H1 (cell line): Measurements from ENCODE around the gene SYNCRIP. TPM values are rescaled to one million over a fixed set of nuclear protein-coding genes. Genes with fewer than 3 reads are reported as not detected.

ENCODE experiments used
- CTCF ChIA-PET: fragments of 300-600 bp; sonication (Branson Sonifier 250); formaldehyde crosslinking; loops from one replicate; lab custom pipeline; 2021; ENCODE audit not compliant: partially characterized antibody; lab: Charles Lee
- POLR2A ChIA-PET: fragments of 300-600 bp; sonication (Branson Sonifier 250); formaldehyde crosslinking; loops from one replicate; lab custom pipeline; 2021; ENCODE audit warnings: inconsistent platforms; ENCODE audit not compliant: partially characterized antibody; lab: Charles Lee
- DNase-seq, 2 experiments: peaks; one replicate each; pipeline versions ENCODE4 v3.0.0 to v3.0.0-alpha.2; 2010 to 2022; ENCODE audit warnings: low spot score in 2 of 2, low read depth in 1 of 2, mixed read lengths in 1 of 2
- FAIRE-seq: peaks from 2 replicates; lab custom pipeline; 2011; peaks lifted over from hg19 to GRCh38; lab: Jason Lieb, UNC
- H2AFZ ChIP-seq: 2 replicates; pipeline ENCODE4 v1.8.1; 2012; ENCODE audit warnings: low read length, inconsistent platforms
- H2AK5ac ChIP-seq: 2 replicates; pipeline ENCODE4 v1.6.1; 2013; ENCODE audit warnings: low read depth, low read length
- H2BK120ac ChIP-seq: replicated peaks from 2 replicates; pipeline ENCODE3; 2013; ENCODE audit warnings: low read depth, low read length, inconsistent platforms
- H2BK12ac ChIP-seq: 2 replicates; pipeline ENCODE4 v1.6.1; 2013; ENCODE audit warnings: low read depth, low read length
- H2BK15ac ChIP-seq: 2 replicates; pipeline ENCODE4 v1.6.1; 2013; ENCODE audit warnings: low read length
- H2BK20ac ChIP-seq: 2 replicates; pipeline ENCODE4 v1.6.1; 2013; ENCODE audit warnings: low read length
- H2BK5ac ChIP-seq: 2 replicates; pipeline ENCODE4 v1.6.1; 2013; ENCODE audit warnings: low read depth, low read length
- H3K14ac ChIP-seq: 2 replicates; pipeline ENCODE4 v1.6.1; 2013; ENCODE audit warnings: inconsistent platforms; ENCODE audit not compliant: insufficient read length
- H3K18ac ChIP-seq: 2 replicates; pipeline ENCODE4 v1.6.1; 2013; ENCODE audit warnings: low read length; ENCODE audit errors: extremely low read depth
- H3K23ac ChIP-seq: 2 replicates; pipeline ENCODE4 v1.6.1; 2013; ENCODE audit warnings: inconsistent platforms; ENCODE audit not compliant: insufficient read length
- H3K23me2 ChIP-seq: 2 replicates; pipeline ENCODE4 v1.6.1; 2013; ENCODE audit warnings: low read depth, low read length
- H3K27ac ChIP-seq: 2 replicates; pipeline ENCODE4 v1.6.1; 2011; ENCODE audit warnings: low read depth, low read length, inconsistent platforms
- H3K27me3 ChIP-seq, 4 experiments: replicated peaks in 1 of 4; 1 replicate in 1 of 4; 2 replicates in 3 of 4; pipeline versions ENCODE4 v1.6.1 to v1.8.1; 2011 to 2013; ENCODE audit warnings: low read length in 3 of 4, mild to moderate bottlenecking in 3 of 4, inconsistent platforms in 2 of 4, mixed read lengths in 2 of 4, moderate library complexity in 1 of 4; ENCODE audit not compliant: control insufficient read depth in 3 of 4, insufficient read depth in 3 of 4; ENCODE audit errors: extremely low read depth in 1 of 4
- H3K36me3 ChIP-seq, 4 experiments: 2 replicates each; pipeline versions ENCODE4 v1.6.1 to v1.8.1; 2011 to 2013; ENCODE audit warnings: mild to moderate bottlenecking in 4 of 4, low read length in 3 of 4, moderate library complexity in 2 of 4, control low read depth in 1 of 4, inconsistent platforms in 1 of 4; ENCODE audit not compliant: insufficient read depth in 4 of 4, control insufficient read depth in 2 of 4
- H3K4ac ChIP-seq: replicated peaks from 2 replicates; pipeline ENCODE3; 2013; ENCODE audit warnings: low read length, low read depth, mixed read lengths, inconsistent platforms; ENCODE audit not compliant: insufficient read length
- H3K4me1 ChIP-seq, 4 experiments: replicated peaks in 1 of 4; 1 replicate in 1 of 4; 2 replicates in 3 of 4; pipeline versions ENCODE4 v1.6.1 to v1.8.1; 2011 to 2013; ENCODE audit warnings: low read length in 3 of 4, inconsistent platforms in 2 of 4, mixed read lengths in 1 of 4; ENCODE audit not compliant: insufficient read depth in 4 of 4, control insufficient read depth in 3 of 4
- H3K4me2 ChIP-seq, 2 experiments: 2 replicates each; pipeline versions ENCODE4 v1.6.1 to v1.8.1; 2011 to 2013; ENCODE audit warnings: low read depth in 2 of 2, low read length in 2 of 2, control low read depth in 1 of 2, inconsistent platforms in 1 of 2, mild to moderate bottlenecking in 1 of 2; ENCODE audit not compliant: insufficient read depth in 1 of 2
- H3K4me3 ChIP-seq, 4 experiments: fragments of 200-600, 300-600 bp in 1 of 4; sonication (generic), shearing (Covaris generic), sonication (Bioruptor Twin) in 1 of 4; 2 replicates each; pipeline versions ENCODE4 v1.5.1 to v1.8.1; 2011 to 2016; ENCODE audit warnings: low read length in 4 of 4, low read depth in 3 of 4, control low read depth in 2 of 4, inconsistent platforms in 2 of 4, mild to moderate bottlenecking in 2 of 4, mixed read lengths in 1 of 4, moderate library complexity in 1 of 4; ENCODE audit not compliant: insufficient read depth in 2 of 4; ENCODE audit errors: extremely low read depth in 1 of 4
- H3K56ac ChIP-seq: replicated peaks from 2 replicates; pipeline ENCODE3; 2013; ENCODE audit warnings: low read depth, mild to moderate bottlenecking, mixed read lengths, low read length, inconsistent platforms; ENCODE audit not compliant: insufficient read length
- H3K79me1 ChIP-seq: 2 replicates; pipeline ENCODE4 v1.6.1; 2013; ENCODE audit warnings: low read depth, low read length, control low read depth
- H3K79me2 ChIP-seq, 2 experiments: 2 replicates each; pipeline versions ENCODE4 v1.6.1 to v1.8.1; 2012 to 2013; ENCODE audit warnings: low read length in 2 of 2, mild to moderate bottlenecking in 2 of 2, inconsistent platforms in 1 of 2; ENCODE audit not compliant: insufficient read depth in 2 of 2, control insufficient read depth in 1 of 2
- H3K9ac ChIP-seq, 4 experiments: replicated peaks in 1 of 4; 1 replicate in 1 of 4; 2 replicates in 3 of 4; pipeline versions ENCODE4 v1.6.1 to v1.8.1; 2011 to 2013; ENCODE audit warnings: low read depth in 3 of 4, low read length in 3 of 4, control low read depth in 2 of 4, mild to moderate bottlenecking in 2 of 4, moderate library complexity in 2 of 4, inconsistent platforms in 1 of 4; ENCODE audit errors: extremely low read depth in 1 of 4
- H3K9me3 ChIP-seq, 2 experiments: 2 replicates each; pipeline versions ENCODE4 v1.6.1 to v1.8.1; 2012 to 2013; ENCODE audit warnings: mild to moderate bottlenecking in 2 of 2, moderate library complexity in 2 of 2, control low read depth in 1 of 2, inconsistent platforms in 1 of 2, low read depth in 1 of 2, low read length in 1 of 2, mixed read lengths in 1 of 2; ENCODE audit not compliant: insufficient read depth in 2 of 2
- H4K20me1 ChIP-seq, 2 experiments: replicated peaks in 1 of 2; 2 replicates each; pipeline versions ENCODE3 to v1.8.1; 2011 to 2013; ENCODE audit warnings: inconsistent platforms in 2 of 2, low read length in 2 of 2, mild to moderate bottlenecking in 1 of 2; ENCODE audit not compliant: insufficient read depth in 2 of 2, control insufficient read depth in 1 of 2
- H4K5ac ChIP-seq: 2 replicates; pipeline ENCODE4 v1.6.1; 2013; ENCODE audit warnings: low read length, low read depth, mixed read lengths, inconsistent platforms; ENCODE audit not compliant: insufficient read length
- H4K8ac ChIP-seq: 2 replicates; pipeline ENCODE4 v1.8.0; 2013; ENCODE audit warnings: mild to moderate bottlenecking, moderate library complexity, low read length, inconsistent platforms; ENCODE audit not compliant: insufficient read depth; ENCODE audit errors: extremely low read depth
- H4K91ac ChIP-seq: replicated peaks from 2 replicates; pipeline ENCODE3; 2013; ENCODE audit warnings: low read length, mixed read lengths, inconsistent platforms; ENCODE audit not compliant: insufficient read length
- HDAC2 ChIP-seq, 2 experiments: fragments of 300-600 bp in 1 of 2; sonication (generic) in 1 of 2; IDR thresholded peaks; 2 replicates each; pipeline ENCODE4 v1.6.1; 2011 to 2012; ENCODE audit warnings: low read depth in 2 of 2, low read length in 2 of 2, mild to moderate bottlenecking in 2 of 2, moderate library complexity in 2 of 2, borderline replicate concordance in 1 of 2, inconsistent platforms in 1 of 2
- MAFK ChIP-seq: IDR thresholded peaks from 2 replicates; pipeline ENCODE4 v1.6.1; 2012; ENCODE audit warnings: low read depth, mild to moderate bottlenecking, improper control_type of control experiment, low read length
- POLR2AphosphoS5 ChIP-seq: IDR thresholded peaks from 2 replicates; pipeline ENCODE4 v1.6.1; 2011; ENCODE audit warnings: low read depth, low read length
- RAD21 ChIP-seq, 2 experiments: IDR thresholded peaks in 1 of 2; conservative IDR thresholded peaks in 1 of 2; 2 replicates each; pipeline ENCODE4 v1.6.1; 2011; ENCODE audit warnings: low read depth in 2 of 2, low read length in 2 of 2, improper control_type of control experiment in 1 of 2, inconsistent platforms in 1 of 2, mild to moderate bottlenecking in 1 of 2, moderate library complexity in 1 of 2
- SAP30 ChIP-seq: fragments of 300-600 bp; sonication (generic); IDR thresholded peaks from 2 replicates; pipeline ENCODE4 v1.7.1; 2012; ENCODE audit warnings: low read length, moderate library complexity, mild to moderate bottlenecking, inconsistent platforms; ENCODE audit not compliant: insufficient read depth, insufficient replicate concordance
- YY1 ChIP-seq: IDR thresholded peaks from 2 replicates; pipeline ENCODE4 v1.6.1; 2011; ENCODE audit warnings: low read depth, mild to moderate bottlenecking, low read length
- WGBS, 2 experiments: shearing (Covaris generic) in 1 of 2; methylation state at CpG; one replicate each; pipeline versions ENCODE4 v1.1.6 to v1.1.7; 2013 to 2015; ENCODE audit warnings: low lambda C conversion rate in 2 of 2, mixed read lengths in 2 of 2, inconsistent platforms in 1 of 2, low coverage in 1 of 2, missing lambda C conversion rate in 1 of 2; ENCODE audit not compliant: insufficient replicate concordance in 2 of 2, insufficient coverage in 1 of 2, insufficient read length in 1 of 2; ENCODE audit errors: extremely low coverage in 1 of 2, missing lambda C conversion rate in 1 of 2; 5-methylcytosine and 5-hydroxymethylcytosine counted together
- polyA plus RNA-seq, 7 experiments: library from polyadenylated mRNA; depleted of rRNA in 3 of 7; stranded (reverse) in 5 of 7; unstranded in 2 of 7; fragments of >200 nt in 5 of 7; fragments of 200-250 nt in 2 of 7; gene quantifications; 1 replicate in 5 of 7; 2 replicates in 1 of 7; 4 replicates in 1 of 7; pipeline versions ENCODE4 v1.2.1 to v1.2.3, GENCODE V29; 2011 to 2013; ENCODE audit warnings: missing spikeins in 2 of 7, mixed read lengths in 2 of 7
- total RNA-seq: library from RNA; stranded (reverse); fragmentation: NEBNext Ultra II Directional; extraction: Animal tissue kit (Norgen Biotek cat#: 25700); gene quantifications from 2 replicates; pipeline ENCODE4 v1.2.1, GENCODE V29; 2021

SYNCRIP gene
- total and polyA plus RNA-seq, 2 of the 8 experiments (the other 6 are each of a cell fraction or from before 2014, with no cell fraction given): 16.8 to 219 TPM

DNA sequence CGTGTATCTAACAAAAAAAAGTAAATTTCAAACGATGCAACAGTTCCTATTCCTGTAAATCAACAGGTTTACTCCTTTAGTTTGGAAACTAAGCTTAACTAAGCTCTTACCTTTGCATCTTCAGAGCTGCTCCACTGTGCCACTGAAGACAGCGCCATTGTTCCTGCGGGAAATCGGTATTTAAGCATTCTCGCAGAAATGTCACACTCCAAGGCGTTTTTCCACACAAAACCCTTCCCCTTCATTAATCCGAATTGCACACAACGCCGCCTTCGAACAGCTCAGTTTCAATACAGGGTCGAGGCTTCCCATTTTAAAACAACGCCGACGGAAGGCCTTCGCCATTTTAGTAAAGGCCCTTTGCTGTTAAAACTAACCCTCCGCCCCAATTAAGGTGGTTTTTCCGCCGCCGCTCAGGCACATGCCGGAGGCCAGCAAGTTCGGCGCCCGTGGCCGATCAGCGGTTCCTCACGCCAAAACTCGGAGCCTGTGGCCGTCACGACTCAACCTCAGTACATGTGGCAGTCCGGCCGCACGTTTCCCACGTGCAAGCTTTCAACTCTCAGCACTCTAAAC lies 35.4 kb upstream of the SYNCRIP start:
- Histone ChIP-seq H2BK5ac (peak overlapping the region; percentile 60), H2BK12ac (no peak overlapping the region), H3K79me2 (peaks cover 22 to 68% of the 10 kb centered on the region in 2 experiments), H3K14ac (no peak overlapping the region), H3K23ac (no peak overlapping the region), H3K9ac (peak overlapping the region; percentile 91 to 99 (median 95)), H3K18ac (peak overlapping the region; percentile 66), H3K9me3 (no peaks in the 10 kb centered on the region), H3K27me3 (no peaks in the 10 kb centered on the region), H2AK5ac (no peak overlapping the region), H3K4me3 (peak overlapping the region; percentile 90 to 100 (median 96)), H4K91ac (peak overlapping the region; percentile 45), H2AFZ (no peak overlapping the region), H4K8ac (peak overlapping the region; percentile 90), H4K5ac (peak overlapping the region; percentile 5), H2BK120ac (no peak overlapping the region), H3K4ac (peak overlapping the region; percentile 65), H3K23me2 (peaks cover 4% of the 10 kb centered on the region; the same call in 1 of the 2 replicates), H3K79me1 (no peaks in the 10 kb centered on the region), H4K20me1 (peaks cover 20 to 25% of the 10 kb centered on the region in 2 experiments), H2BK15ac (no peak overlapping the region), H3K27ac (peak overlapping the region; percentile 74), H3K4me2 (peak overlapping the region; percentile 85 to 87), H2BK20ac (no peak overlapping the region), H3K4me1 (peaks cover 0 to 12% (median 2%) of the 10 kb centered on the region in 4 experiments; a peak in 2 of 7 replicates), H3K56ac (peak overlapping the region; percentile 80), H3K36me3 (peaks cover 0 to 36% (median 23%) of the 10 kb centered on the region in 4 experiments; a peak in 5 of 8 replicates)
- no peak for DNase-seq
- ChIA-PET CTCF (interaction anchor here (0.5 to 1.4 kb wide), 5 partner anchors 38 to 1268 kb away, joined by 3 to 5 read pairs (median 3); no protein-coding TSS in a partner anchor), POLR2A (interaction anchor here (0.7 to 11.0 kb wide), 51 partner anchors 8 to 1342 kb away, joined by 3 to 890 read pairs (median 4); partner anchors contain the start of genes NT5E, SNX14 and SYNCRIP)
- 2% methylated on average over 34 of the region's 34 CpGs; no CpG with 5 or more reads in 1 of the 2 experiments for WGBS, 2 experiments
- FAIRE-seq: no peak
- TF ChIP-seq SAP30 (peak; percentile 65), RAD21 (IDR thresholded peaks at IDR 0.05 in 1 of 2, conservative IDR thresholded peaks at IDR 0.05 in 1 of 2; ENCODE audit: low read depth in 2 of 2, low read length in 2 of 2) (no peak), POLR2AphosphoS5 (peak; percentile 41; the same call in 1 of the 2 replicates), YY1 (0 out of 2 replicates have a peak, but pooled peaks have one; percentile 8), MAFK (0 out of 2 replicates have a peak, but pooled peaks have one; percentile 2), HDAC2 (IDR thresholded peaks at IDR 0.05; ENCODE audit: borderline replicate concordance in 1 of 2, low read depth in 2 of 2, low read length in 2 of 2) (peak in 1 of 2 experiments; percentile 46; a peak in 1 of 4 replicates)
- TF ChIP-seq, all 59 proteins: peak for 5
